ENCODE data around the gene ME3. TPM values are rescaled to one million over a fixed set of nuclear protein-coding genes. Genes with fewer than 3 reads are reported as not detected.
A peak's percentile ranks its signal among the peaks of the same experiment; 100 is the strongest.

The ME3 gene
- total RNA-seq, 1 donor from 2014 or later: 10.8 TPM

DNA sequence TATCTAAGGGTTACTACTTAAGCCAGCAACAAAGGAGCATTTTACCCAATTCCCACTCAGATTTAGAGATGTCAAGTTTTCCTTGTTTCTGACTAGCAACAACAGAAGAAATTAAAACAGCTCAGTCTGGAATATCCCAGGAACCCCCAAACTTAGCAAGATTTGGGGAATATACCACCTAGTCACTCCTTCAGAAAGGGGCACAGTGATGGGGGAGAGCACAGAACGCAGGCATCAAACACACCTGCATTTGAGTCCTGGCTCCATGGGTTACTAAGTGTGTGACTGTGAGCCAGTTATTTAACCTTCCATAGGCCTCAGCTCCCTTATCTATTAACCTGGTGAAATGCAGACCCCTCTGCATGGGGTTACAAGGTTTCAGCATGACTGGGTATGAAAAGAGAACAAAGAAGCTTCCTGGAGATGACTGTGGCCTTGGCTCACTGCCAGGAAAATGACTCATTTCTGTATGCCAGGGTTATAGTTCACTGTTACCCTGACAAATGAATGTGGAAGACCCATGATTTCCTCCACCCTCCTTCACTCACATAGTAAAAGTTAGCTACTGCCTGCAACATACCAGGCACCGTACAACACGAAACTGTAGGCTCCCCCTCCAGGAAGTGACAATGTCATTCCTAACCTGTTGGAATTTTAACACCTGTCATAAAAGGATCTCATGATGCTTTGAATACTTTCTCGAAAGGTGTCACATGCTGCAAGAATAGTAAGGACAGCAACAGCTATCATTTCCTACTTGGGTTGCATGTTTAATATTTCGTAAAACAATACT lies 79.6 kb downstream of the ME3 start:
- DNase-seq (ENCODE audit: low spot score): no peak
- no peaks in the 10 kb centered on the region for H3K27me3 Mint-ChIP-seq (ENCODE audit: low read depth)
- TF ChIP-seq, protein P1, sequence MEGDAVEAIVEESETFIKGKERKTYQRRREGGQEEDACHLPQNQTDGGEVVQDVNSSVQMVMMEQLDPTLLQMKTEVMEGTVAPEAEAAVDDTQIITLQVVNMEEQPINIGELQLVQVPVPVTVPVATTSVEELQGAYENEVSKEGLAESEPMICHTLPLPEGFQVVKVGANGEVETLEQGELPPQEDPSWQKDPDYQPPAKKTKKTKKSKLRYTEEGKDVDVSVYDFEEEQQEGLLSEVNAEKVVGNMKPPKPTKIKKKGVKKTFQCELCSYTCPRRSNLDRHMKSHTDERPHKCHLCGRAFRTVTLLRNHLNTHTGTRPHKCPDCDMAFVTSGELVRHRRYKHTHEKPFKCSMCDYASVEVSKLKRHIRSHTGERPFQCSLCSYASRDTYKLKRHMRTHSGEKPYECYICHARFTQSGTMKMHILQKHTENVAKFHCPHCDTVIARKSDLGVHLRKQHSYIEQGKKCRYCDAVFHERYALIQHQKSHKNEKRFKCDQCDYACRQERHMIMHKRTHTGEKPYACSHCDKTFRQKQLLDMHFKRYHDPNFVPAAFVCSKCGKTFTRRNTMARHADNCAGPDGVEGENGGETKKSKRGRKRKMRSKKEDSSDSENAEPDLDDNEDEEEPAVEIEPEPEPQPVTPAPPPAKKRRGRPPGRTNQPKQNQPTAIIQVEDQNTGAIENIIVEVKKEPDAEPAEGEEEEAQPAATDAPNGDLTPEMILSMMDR (IDR thresholded peaks at IDR 0.05): no peak
- peak overlapping the region; percentile 74 for H3K27ac Mint-ChIP-seq (ENCODE audit: unreplicated experiment)
- H3K9me3 Mint-ChIP-seq (ENCODE audit: low read depth): peaks cover 1% of the 10 kb centered on the region
- H3K4me1 Mint-ChIP-seq (ENCODE audit: low read depth): peaks cover 46% of the 10 kb centered on the region
- H3K4me3 Mint-ChIP-seq (ENCODE audit: unreplicated experiment): no peak overlapping the region
- H3K36me3 Mint-ChIP-seq (ENCODE audit: low read depth): no peaks in the 10 kb centered on the region

DNA sequence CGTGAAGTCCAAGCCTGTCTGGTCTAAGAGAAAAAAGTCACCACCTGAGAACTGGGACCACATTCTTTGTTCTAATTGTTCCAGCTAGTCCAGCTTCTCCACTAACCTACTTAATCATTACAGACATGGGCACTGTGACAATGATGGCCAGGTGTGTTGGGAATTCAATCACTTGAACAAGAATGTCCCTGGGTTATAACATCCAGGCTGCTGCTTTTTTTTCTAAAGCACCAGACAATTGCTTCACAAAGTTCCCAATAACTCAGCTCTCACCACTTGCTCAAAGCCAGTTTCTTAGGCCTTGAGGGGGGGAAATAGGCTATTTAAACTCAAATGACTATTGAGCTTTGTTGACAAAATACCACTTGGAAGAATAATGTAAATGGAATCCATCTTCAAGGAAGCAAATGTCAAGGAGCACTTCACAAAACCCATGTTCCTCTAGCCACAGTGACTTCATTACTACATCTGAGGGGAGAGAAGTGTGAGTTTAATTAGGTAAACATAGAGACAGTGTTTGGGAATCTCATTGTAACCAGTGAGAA lies 80.3 kb downstream of the ME3 start:
- peaks cover 41% of the 10 kb centered on the region for H3K4me1 Mint-ChIP-seq (ENCODE audit: low read depth)
- H3K36me3 Mint-ChIP-seq (ENCODE audit: low read depth): no peaks in the 10 kb centered on the region
- peak overlapping the region; percentile 19 for H3K27ac Mint-ChIP-seq (ENCODE audit: unreplicated experiment)
- TF ChIP-seq, protein P1 (IDR thresholded peaks at IDR 0.05): no peak
- H3K27me3 Mint-ChIP-seq (ENCODE audit: low read depth): no peaks in the 10 kb centered on the region
- H3K9me3 Mint-ChIP-seq (ENCODE audit: low read depth): no peaks in the 10 kb centered on the region
- no peak overlapping the region for H3K4me3 Mint-ChIP-seq (ENCODE audit: unreplicated experiment)
- DNase-seq (ENCODE audit: low spot score): no peak

DNA sequence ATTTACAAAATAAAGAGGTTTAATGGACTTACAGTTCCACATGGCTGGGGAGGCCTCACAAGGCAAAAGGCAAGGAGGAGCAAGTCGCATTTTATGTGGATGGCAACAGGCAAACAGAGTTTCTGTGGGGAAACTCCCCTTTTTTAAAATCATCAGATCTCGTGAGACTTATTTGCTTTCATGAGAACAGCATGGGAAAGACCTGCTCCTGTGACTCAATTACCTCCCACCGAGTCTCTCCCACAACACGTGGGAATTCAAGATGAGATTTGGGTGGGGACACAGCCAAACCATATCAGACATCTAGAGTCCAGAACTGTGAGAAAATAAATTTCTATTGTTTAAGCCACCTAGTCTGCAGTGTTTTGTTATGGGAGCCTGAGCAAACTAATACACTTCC lies 80.8 kb downstream of the ME3 start:
- Mint-ChIP-seq H3K4me1 (ENCODE audit: low read depth) (peaks cover 36% of the 10 kb centered on the region), H3K9me3 (ENCODE audit: low read depth) (no peaks in the 10 kb centered on the region), H3K27ac (ENCODE audit: unreplicated experiment) (peak overlapping the region; percentile 72), H3K27me3 (ENCODE audit: low read depth) (no peaks in the 10 kb centered on the region), H3K36me3 (ENCODE audit: low read depth) (no peaks in the 10 kb centered on the region), H3K4me3 (ENCODE audit: unreplicated experiment) (no peak overlapping the region)
- DNase-seq (ENCODE audit: low spot score): no peak
- TF ChIP-seq, protein P1 (IDR thresholded peaks at IDR 0.05): no peak

DNA sequence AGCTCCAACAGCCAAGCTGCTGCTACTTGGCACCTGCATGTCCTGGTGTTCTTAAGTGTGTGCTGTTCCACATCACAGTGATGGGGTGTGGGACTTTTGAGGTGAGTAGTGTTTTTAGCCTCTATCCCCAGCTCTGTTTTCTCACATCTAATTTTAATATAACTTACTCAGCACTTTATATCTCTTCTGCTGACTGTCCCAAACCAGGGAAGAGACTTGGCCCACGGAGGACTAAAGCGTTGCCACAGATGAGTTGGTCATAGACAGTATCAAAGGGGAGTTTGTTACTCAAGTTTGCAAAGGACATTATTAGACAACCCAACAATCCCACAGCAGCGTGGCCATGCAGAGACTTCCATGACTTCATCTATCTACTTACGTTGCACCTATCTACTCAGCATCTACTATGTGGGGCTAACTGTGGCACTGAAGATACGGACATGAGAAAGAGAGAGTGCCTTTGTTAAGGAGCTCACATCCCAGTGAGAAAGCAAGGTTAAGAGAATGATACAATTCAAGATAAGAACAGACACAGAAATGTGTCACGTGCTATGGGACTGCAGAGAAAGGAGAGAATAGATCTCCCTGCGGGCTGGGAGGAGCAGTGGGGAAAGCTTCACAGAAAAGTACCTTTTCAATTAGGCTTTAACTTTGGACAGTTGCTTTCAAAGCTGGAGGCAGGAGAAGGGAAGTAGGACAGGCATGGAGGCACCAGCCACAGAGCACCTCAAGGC lies 82.4 kb downstream of the ME3 start:
- Mint-ChIP-seq H3K36me3 (ENCODE audit: low read depth) (no peaks in the 10 kb centered on the region), H3K27me3 (ENCODE audit: low read depth) (no peaks in the 10 kb centered on the region), H3K4me3 (ENCODE audit: unreplicated experiment) (no peak overlapping the region), H3K4me1 (ENCODE audit: low read depth) (peaks cover 35% of the 10 kb centered on the region), H3K27ac (ENCODE audit: unreplicated experiment) (no peak overlapping the region), H3K9me3 (ENCODE audit: low read depth) (no peaks in the 10 kb centered on the region)
- TF ChIP-seq, protein P1 (IDR thresholded peaks at IDR 0.05): no peak
- no peak for DNase-seq (ENCODE audit: low spot score)

DNA sequence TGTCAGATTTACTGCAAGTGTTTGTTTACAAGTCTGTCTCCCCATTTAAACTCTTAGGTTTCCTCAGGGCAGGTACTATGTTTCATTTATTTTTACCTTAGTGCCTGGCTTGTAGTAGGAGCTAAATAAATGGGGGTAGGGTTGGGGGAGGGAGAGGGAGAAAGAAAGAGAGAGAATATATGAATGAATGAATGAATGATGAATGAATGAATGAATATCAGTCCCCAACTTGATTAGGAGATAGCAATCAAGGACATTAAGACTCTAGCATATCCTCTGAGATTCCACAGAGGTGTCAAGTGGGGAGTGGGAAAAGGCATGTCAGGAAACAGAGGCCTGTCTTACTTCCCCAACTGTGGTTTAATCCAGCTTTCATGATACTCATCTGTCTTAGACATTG lies 83.2 kb downstream of the ME3 start:
- TF ChIP-seq, protein P1 (IDR thresholded peaks at IDR 0.05): no peak
- Mint-ChIP-seq H3K4me1 (ENCODE audit: low read depth) (peaks cover 29% of the 10 kb centered on the region), H3K27me3 (ENCODE audit: low read depth) (no peaks in the 10 kb centered on the region), H3K36me3 (ENCODE audit: low read depth) (no peaks in the 10 kb centered on the region), H3K9me3 (ENCODE audit: low read depth) (no peaks in the 10 kb centered on the region), H3K4me3 (ENCODE audit: unreplicated experiment) (no peak overlapping the region), H3K27ac (ENCODE audit: unreplicated experiment) (no peak overlapping the region)
- no peak for DNase-seq (ENCODE audit: low spot score)

All from chondrocyte (in vitro differentiated cells).